PFSK-1 (cell line): Measurements from ENCODE around the gene PEAK3.

Experiments
- FOXP2 ChIP-seq: optimal IDR thresholded peaks from 2 replicates; pipeline ENCODE3; 2011; ENCODE audit warnings: borderline replicate concordance, control low read depth, inconsistent platforms; ENCODE audit not compliant: insufficient read depth; ENCODE audit errors: extremely low read length, extremely low read depth
- POLR2AphosphoS5 ChIP-seq: IDR thresholded peaks from 2 replicates; pipeline ENCODE4 v1.6.1; 2012; ENCODE audit warnings: low read depth, mild to moderate bottlenecking, control low read depth, low read length, moderate library complexity
- REST ChIP-seq, 2 experiments: IDR thresholded peaks; 2 replicates each; pipeline versions ENCODE4 v1.6.1 to v1.8.0; 2011 to 2012; ENCODE audit warnings: low read depth in 2 of 2, low read length in 2 of 2, control low read depth in 1 of 2, inconsistent platforms in 1 of 2, mild to moderate bottlenecking in 1 of 2, moderate library complexity in 1 of 2; ENCODE audit not compliant: insufficient read depth in 1 of 2
- SIN3A ChIP-seq: IDR thresholded peaks from 2 replicates; pipeline ENCODE4 v1.6.1; 2012; ENCODE audit warnings: mild to moderate bottlenecking, low read length, moderate library complexity, borderline replicate concordance; ENCODE audit not compliant: insufficient read depth
- TAF1 ChIP-seq: IDR thresholded peaks from 2 replicates; pipeline ENCODE4 v1.6.1; 2012; ENCODE audit warnings: low read length, control low read depth, borderline replicate concordance; ENCODE audit not compliant: insufficient read depth

PEAK3 gene

GRCh38 chr19:2307518-2308012 is 25.6 kb upstream of the PEAK3 start:
- no peak for TF ChIP-seq FOXP2
- no peak for TF ChIP-seq REST (IDR thresholded peaks at IDR 0.05; ENCODE audit: insufficient read depth in 1 of 2, low read depth in 2 of 2, low read length in 2 of 2)
- TF ChIP-seq TAF1 = no peak
- TF ChIP-seq SIN3A = no peak
- no peak for TF ChIP-seq POLR2AphosphoS5

- no peak for TF ChIP-seq SIN3A
These were observed 25.0 kb upstream of the PEAK3 start for GRCh38 chr19:2306971-2307370.

- TF ChIP-seq FOXP2 (no peak), TAF1 (no peak), POLR2AphosphoS5 (no peak), REST (IDR thresholded peaks at IDR 0.05; ENCODE audit: insufficient read depth in 1 of 2, low read depth in 2 of 2, low read length in 2 of 2) (no peak), SIN3A (no peak)
These were observed 24.4 kb upstream of the PEAK3 start for GRCh38 chr19:2306281-2306806.

- TF ChIP-seq SIN3A (no peak), FOXP2 (no peak), REST (IDR thresholded peaks at IDR 0.05; ENCODE audit: insufficient read depth in 1 of 2, low read depth in 2 of 2, low read length in 2 of 2) (no peak), POLR2AphosphoS5 (no peak), TAF1 (no peak)
These were observed 23.7 kb upstream of the PEAK3 start for GRCh38 chr19:2305452-2306280.

- TF ChIP-seq TAF1 (no peak), FOXP2 (no peak), POLR2AphosphoS5 (no peak), SIN3A (no peak), REST (IDR thresholded peaks at IDR 0.05; ENCODE audit: insufficient read depth in 1 of 2, low read depth in 2 of 2, low read length in 2 of 2) (no peak)
These were observed 21.3 kb upstream of the PEAK3 start for GRCh38 chr19:2303211-2303798.
